ENCODE results near the gene PLAA.

- TF ChIP-seq CTCF (IDR thresholded peaks at IDR 0.05) (no peak), POLR2A (IDR thresholded peaks at IDR 0.05) (no peak)
Observed at GRCh38 chr9:26995810-26996209, 48.8 kb upstream of the PLAA start.

Data from thyroid gland (tissue), 4 donors.